GM11168 (cell line): Measurements from ENCODE around the gene COPE.
"Not testable (repeated sequence)": the region's sequence is repeated elsewhere in the genome, so short reads cannot be mapped to it uniquely, and the experiment has no call there.

ENCODE experiments used
- in situ Hi-C: fragments of 300-500 bp; cut with MboI; formaldehyde crosslinking; loops from one replicate; pipeline ENCODE4 v1.12.0; 2022; ENCODE audit warnings: low sequenced_read_pairs; ENCODE audit not compliant: unreplicated experiment

COPE gene

DNA sequence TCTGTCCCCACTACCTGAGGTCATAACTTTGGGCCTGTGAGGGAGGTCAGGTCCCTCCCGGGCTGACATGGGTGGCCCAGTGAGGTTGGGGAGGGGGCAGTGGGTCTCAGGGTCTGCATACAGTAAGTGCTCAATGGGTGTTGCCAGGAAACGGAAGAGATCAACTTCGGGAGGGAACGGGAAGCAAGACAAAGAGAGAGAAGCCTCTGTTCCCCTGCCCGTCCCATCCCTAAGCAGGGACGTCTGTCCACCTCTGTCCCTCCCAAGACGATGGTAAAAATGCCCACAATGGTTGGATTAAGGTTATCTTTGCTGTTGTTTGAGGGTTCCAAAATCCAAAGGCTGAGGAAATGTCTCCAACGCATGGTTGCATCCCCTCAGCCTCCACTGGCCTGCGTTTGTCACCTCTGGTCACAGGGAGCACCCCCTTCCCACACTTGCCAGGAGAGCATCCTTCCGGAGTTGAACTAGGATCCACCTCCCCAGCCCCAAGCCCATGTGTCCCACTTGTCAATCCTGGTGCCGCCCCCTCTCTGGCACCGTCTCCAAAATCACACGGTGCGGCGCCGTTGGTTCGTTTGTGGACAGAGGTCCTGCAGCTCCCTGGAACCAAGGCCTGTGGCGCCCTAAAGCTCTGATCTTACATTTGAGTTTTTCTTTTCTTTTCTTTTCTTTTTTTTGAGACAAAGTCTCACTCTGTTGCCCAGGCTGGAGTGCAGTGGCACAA is 22.6 kb upstream of the COPE start:
- in situ Hi-C loops = no loop called here

DNA sequence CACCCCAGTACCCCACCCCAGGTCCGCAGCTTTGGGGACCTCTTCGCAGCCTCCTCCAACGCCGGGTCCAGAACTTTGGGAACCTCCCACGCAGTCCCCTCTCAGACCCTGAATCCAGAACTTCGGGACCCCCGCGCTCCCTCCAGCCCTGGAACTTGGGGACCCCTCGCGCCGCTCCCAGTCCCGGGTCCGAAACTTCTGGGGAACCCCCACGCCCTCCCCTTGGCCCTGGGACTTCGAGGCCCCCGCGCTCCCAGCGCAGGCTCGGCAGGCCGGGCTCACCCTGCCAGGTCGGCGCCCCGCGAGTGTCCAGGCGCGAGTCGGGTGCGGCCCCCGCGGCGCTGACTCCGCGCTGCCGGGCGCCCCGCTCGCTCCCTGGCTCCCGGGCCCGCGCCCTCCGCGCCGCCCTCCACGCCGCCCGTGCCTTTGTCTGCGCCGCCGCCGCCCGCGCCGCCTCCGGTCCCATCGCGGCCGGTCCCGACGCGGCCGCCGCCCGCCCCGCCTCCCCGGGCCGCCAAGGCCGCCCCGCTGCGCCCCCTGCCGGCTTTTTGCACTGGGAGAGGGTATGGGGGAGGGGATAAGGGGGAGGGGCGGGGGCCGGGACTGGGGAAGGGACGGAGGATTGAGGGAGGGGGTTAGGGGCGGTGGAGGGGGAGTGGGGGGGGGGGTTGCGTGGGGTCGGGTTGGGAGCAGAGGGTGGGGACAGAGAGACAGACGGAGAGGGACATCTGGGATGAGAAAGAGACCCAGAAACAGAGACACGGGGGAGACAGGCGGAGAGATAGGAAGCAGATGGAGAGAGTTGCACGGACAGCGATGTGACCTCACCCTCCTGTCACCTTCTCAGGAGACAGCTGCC is 21.8 kb upstream of the COPE start, which contains the start of gene HOMER3:
Gene HOMER3, minus strand, starts transcription at position 449 of the 859 bp plus-strand sequence. CDS start 2,235 bp downstream, outside the sequence.
- in situ Hi-C loops = no loop called here

GRCh38 chr19:18939922-18940768 is 21.0 kb upstream of the COPE start:
- in situ Hi-C loops = no loop called here

- in situ Hi-C loops = no loop called here
These were observed 20.0 kb upstream of the COPE start for GRCh38 chr19:18939163-18939562.

- in situ Hi-C loops = no loop called here
These were observed 14.1 kb upstream of the COPE start for GRCh38 chr19:18933297-18933696.

GRCh38 chr19:18932216-18932841 is 13.1 kb upstream of the COPE start:
- in situ Hi-C loops = no loop called here

DNA sequence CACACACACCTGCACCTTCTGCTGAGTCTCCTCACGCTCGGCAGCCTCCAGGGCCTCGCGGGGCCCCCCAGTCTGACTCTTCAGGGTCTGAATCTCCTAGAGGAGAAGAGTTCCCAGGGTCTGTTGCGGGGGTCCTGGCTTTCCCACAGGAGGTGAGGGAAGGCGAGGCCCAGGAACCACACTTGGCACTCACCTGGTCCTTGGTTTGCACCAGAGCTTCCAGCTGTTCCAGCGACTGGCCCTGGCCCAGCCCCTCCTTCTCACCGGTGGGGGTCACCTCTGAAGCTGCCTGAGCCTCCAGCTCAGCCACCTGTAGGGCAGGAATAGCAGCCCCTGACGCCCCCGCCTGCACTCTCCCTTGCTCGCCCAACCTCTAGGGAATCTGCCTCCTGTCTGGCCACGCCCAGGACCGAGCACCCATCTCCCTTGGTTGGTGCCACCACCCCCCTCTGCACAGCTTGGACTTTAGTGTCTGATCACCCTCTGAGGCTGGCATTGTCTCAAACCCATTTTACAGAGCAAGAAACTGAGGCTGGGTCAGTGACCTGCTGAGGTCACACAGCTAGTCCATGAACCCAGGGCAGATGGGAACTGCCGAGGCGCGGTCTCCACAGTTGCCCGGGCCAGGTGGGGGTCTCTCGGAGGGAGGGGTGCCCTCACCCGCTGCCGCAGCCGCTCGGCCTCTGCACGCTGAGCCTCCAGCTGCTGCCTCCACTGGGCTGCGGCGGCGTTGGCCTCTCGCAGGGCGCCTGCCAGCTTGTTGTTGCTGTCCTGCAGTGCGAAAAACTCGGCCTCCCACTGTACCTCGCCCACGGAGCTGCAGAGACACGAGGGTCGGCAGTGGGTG is 12.4 kb upstream of the COPE start:
- in situ Hi-C loops = no loop called here

GRCh38 chr19:18929311-18929710 is 10.1 kb upstream of the COPE start:
- in situ Hi-C loops = no loop called here

GRCh38 chr19:18928018-18928805 is 9.0 kb upstream of the COPE start:
- in situ Hi-C loops = no loop called here

- in situ Hi-C loops = no loop called here
These were observed 5.6 kb upstream of the COPE start for GRCh38 chr19:18924684-18925213.

- in situ Hi-C loops = no loop called here
These were observed 3.2 kb upstream of the COPE start for GRCh38 chr19:18922228-18922985.

GRCh38 chr19:18921593-18921992 is 2.4 kb upstream of the COPE start:
- in situ Hi-C loops = no loop called here

DNA sequence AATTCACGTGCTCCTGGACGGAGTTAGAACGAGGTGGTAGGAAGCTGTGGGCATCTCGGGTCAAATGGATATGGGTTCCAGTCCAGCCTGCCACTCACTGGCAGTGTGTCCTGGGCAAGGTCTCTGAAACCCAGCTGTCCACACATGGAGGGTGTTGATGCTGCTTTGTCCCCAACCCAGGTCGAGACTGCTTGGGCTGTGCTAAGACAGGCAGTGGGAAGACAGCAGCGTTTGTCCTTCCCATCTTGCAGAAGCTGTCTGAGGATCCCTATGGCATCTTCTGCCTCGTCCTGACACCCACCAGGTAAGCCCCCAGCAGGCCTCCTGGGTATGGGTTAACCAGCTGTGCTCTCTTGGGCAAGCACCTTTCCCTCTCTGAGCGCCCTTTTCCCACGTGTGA is 1.2 kb upstream of the COPE start:
- in situ Hi-C loops = no loop called here

DNA sequence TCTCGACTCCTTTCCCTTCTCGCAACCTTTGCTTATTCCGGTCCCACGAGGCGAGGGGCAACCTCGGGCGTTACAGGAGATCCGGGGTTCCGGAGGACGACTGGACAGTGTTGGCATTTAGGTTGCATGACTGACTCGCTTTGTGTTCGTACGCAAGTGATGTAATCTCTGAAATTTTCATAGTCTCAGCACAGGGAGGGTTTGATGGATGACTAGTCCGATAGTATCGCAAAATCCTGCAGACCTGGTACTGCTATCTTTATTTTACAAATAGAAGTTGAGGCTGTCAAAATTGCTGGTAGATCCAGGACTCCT is 670 bp upstream of the COPE start:
- in situ Hi-C loops = no loop called here

DNA sequence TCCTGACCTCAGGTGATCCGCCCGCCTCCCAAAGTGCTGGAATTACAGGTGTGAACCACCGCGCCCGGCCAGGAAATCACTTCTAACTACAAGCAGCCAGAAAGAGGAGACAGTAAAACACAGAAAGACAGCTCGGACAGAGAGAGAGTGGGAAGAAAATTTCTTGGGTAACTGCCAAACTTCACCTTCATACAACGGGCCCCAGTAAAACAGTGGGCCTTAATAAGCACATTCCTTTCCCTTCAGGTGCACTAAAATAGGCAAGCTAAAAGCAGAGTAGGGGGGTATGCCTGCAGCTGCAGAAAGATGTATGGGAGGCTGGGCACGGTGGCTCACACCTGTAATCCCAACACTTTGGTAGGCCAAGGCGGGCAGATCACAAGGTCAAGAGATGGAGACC is 1.6 kb downstream of the COPE start:
- in situ Hi-C loops = not testable (repeated sequence)

DNA sequence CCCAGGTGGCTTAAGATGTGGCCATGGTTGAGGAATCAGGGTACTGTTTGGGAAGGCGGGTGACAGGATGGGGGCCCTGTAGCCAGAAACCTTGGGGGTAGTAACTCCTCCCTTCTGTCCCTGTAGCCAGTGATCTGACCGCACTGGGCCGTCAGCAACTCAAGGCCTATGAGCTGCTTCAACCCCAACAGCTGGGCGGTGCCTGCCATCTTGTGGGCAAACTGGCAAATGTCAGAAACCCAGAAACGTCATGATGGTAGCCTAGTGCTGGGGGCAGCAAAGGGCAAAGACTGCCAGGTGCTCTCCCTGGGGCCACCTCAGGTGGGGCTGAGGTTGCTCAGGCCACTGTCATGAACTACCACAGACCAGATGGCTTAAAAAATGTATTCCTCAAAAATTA is 3.5 kb downstream of the COPE start:
- in situ Hi-C loops = no loop called here

DNA sequence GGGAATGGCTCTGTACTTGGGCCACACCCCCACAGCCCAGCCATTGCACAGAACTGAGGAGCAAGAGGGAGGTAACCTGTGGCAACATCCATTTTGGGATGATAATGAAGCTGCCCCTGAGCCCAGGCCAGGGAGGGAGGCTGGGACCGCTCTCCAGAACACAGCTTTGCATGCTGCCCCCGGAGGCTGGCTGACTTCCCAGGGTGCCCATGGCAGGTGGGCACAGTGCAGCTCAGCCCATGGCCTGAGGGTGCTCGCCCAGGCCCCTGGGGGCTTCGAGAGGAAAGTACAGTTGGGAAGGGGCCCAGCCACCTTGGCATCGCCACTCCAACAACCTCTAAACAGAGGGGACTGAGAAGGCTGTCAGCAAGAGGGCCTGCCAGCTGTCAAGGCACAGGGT is 5.7 kb downstream of the COPE start:
- in situ Hi-C loops = no loop called here

- in situ Hi-C loops = no loop called here
These were observed 6.3 kb downstream of the COPE start for GRCh38 chr19:18912933-18913332.
